SK-N-SH treated with all-trans-retinoic acid at 6 μM for 48 hours (cell line): ENCODE data around the gene MAP2.

Source experiments
- TOX ChIP-seq: fragments of 250-450 bp; sonication (Bioruptor Pico); IDR thresholded peaks from 2 replicates; pipeline ENCODE4 v1.8.0; 2021; ENCODE audit warnings: mild to moderate bottlenecking, moderate library complexity, borderline replicate concordance
- ZFP3 ChIP-seq: fragments of 250-450 bp; sonication (Bioruptor Pico); IDR thresholded peaks from 2 replicates; pipeline ENCODE4 v1.5.0; 2020; ENCODE audit warnings: mild to moderate bottlenecking, moderate library complexity

- TF ChIP-seq ZFP3 (CRISPR knock-in tag) (no peak), TOX (CRISPR knock-in tag) (no peak)
These were observed 22.1 kb upstream of the MAP2 start for GRCh38 chr2:209401788-209402187.
